Measurements from ENCODE around the gene APOB.

The APOB gene

GRCh38 chr2:20988905-20989304, 55.0 kb downstream of the APOB start:
- Mint-ChIP-seq H3K9me3 (no peaks in the 10 kb centered on the region), H3K36me3 (ENCODE audit: low read depth) (no peaks in the 10 kb centered on the region), H3K27me3 (ENCODE audit: low read depth) (no peaks in the 10 kb centered on the region), H3K4me1 (ENCODE audit: low read depth) (no peaks in the 10 kb centered on the region), H3K27ac (no peak overlapping the region), H3K4me3 (no peak overlapping the region)
- DNase-seq (ENCODE audit: low spot score) = no peak

DNA sequence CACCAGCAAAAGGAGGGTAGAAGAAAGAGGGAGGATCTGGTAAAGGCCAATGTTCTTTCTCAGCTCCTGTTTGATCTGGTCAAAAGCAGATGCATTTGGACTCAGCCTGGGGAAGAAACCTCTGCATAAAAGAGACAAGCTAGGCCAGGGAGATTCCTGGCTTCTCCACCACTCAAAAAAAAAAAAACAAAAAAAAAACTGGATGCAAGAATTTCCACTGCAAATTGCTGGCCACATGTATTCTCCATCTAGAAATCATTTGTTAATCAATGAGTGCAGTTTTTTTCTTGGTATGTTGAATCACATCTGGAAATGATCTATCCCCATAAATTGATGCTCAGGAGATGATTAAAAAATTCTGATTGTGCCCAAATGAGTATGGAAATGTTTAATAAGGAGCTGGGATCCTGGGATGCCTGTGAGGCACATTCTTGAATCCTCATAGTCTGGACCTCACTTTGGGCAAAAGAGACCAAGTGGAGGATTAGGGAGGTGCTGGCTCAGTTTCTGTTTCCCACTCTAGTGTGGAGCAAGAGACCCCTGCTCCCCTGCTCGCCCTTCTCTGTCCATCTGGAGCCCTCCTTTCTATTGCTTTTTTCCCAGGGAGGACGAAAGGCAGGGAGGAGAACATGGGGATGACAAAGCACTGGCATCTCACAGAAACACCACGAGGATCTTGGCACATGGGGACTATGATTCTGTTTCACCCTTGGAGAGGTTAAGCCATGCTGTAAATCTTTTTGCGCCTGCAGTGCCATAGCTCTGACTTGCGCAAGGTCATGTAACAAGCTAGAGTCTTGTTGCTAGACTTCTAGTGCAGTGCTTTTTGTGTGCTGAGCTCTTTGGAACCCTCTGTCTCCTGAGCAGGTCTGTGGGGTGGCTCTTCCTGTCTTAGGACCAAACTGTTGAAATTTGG, 57.6 kb downstream of the APOB start:
- Mint-ChIP-seq H3K9me3 (no peaks in the 10 kb centered on the region), H3K27ac (no peak overlapping the region), H3K4me3 (no peak overlapping the region)

DNA sequence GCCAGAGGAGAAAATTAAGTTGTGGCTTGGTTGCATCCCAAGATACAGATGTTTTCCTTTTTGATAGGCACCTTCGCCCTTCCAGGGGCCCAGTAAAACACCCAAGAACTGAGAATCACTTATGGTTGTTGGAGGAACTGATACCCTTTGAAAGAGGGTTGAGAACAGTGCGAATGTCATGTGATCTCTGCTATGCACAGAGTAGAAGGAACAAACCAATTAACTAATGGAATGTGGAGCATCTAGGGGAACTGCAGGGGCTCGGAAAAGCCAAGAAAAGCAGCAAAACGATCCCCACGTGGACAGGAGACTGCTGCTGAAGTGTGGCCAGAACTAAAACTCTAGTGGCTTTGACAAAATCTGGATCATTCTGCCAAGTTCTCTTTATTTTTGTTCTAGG, 58.8 kb downstream of the APOB start:
- Mint-ChIP-seq H3K9me3 (no peaks in the 10 kb centered on the region), H3K4me3 (no peak overlapping the region), H3K27me3 (ENCODE audit: low read depth) (no peaks in the 10 kb centered on the region), H3K4me1 (ENCODE audit: low read depth) (no peaks in the 10 kb centered on the region), H3K36me3 (ENCODE audit: low read depth) (no peaks in the 10 kb centered on the region), H3K27ac (no peak overlapping the region)
- DNase-seq (ENCODE audit: low spot score) = no peak

More for the DNA sequence above, 57.6 kb downstream of the APOB start:
- no peaks in the 10 kb centered on the region for H3K27me3 Mint-ChIP-seq (ENCODE audit: low read depth)
- no peaks in the 10 kb centered on the region for H3K4me1 Mint-ChIP-seq (ENCODE audit: low read depth)
- DNase-seq (ENCODE audit: low spot score) = no peak
- no peaks in the 10 kb centered on the region for H3K36me3 Mint-ChIP-seq (ENCODE audit: low read depth)

DNA sequence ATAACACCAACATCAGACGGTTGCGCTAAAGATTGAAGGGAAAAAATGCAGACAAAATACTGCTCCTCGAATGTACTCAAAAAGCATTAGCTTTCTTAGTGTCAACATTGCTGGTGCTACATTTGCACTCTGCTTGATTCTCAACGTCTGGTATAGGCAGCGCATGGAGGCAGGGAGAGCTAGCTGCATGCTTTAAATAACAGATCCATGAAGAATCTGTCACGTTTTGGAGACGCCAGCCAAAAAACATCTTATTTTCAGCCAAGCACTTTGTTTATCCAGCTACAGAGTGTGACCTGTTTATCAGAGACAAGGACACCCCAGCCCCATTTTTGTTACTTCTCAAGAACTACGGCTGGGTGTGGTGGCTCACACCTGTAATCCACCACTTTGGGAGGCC, 59.5 kb downstream of the APOB start:
- Mint-ChIP-seq H3K27me3 (ENCODE audit: low read depth) (no peaks in the 10 kb centered on the region), H3K4me1 (ENCODE audit: low read depth) (no peaks in the 10 kb centered on the region), H3K27ac (no peak overlapping the region), H3K4me3 (no peak overlapping the region), H3K9me3 (no peaks in the 10 kb centered on the region), H3K36me3 (ENCODE audit: low read depth) (no peaks in the 10 kb centered on the region)
- DNase-seq (ENCODE audit: low spot score) = no peak

DNA sequence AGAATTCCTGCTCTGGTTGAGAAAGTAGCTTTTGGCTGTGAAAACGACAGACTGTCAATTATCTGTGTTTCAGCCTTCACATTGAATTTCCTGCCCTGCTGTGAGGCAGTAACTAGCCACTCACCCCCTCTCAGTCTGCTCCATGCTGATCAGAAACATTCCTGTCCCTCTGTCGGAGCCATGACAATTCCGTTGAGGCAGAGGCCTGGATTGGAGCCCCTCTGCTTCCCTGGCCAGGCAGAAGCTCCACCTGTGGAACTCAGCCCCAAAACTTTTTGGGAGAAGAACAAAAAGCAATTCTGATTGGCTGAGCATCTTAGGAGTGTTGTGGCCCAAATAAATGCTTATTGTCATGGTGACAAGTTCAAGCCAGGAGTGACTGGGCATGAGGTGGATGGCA, 60.0 kb downstream of the APOB start:
- no peaks in the 10 kb centered on the region for H3K36me3 Mint-ChIP-seq (ENCODE audit: low read depth)

GRCh38 chr2:20982861-20983260, 61.0 kb downstream of the APOB start:
- Mint-ChIP-seq H3K4me1 (ENCODE audit: low read depth) (no peaks in the 10 kb centered on the region), H3K4me3 (no peak overlapping the region), H3K9me3 (no peaks in the 10 kb centered on the region), H3K36me3 (ENCODE audit: low read depth) (no peaks in the 10 kb centered on the region), H3K27ac (no peak overlapping the region), H3K27me3 (ENCODE audit: low read depth) (no peaks in the 10 kb centered on the region)
- DNase-seq (ENCODE audit: low spot score) = no peak

More for the DNA sequence above, 60.0 kb downstream of the APOB start:
- Mint-ChIP-seq H3K27me3 (ENCODE audit: low read depth) (no peaks in the 10 kb centered on the region), H3K9me3 (no peaks in the 10 kb centered on the region), H3K4me1 (ENCODE audit: low read depth) (no peaks in the 10 kb centered on the region), H3K4me3 (no peak overlapping the region), H3K27ac (no peak overlapping the region)
- no peak for DNase-seq (ENCODE audit: low spot score)

GRCh38 chr2:20977520-20978180, 66.2 kb downstream of the APOB start:
- Mint-ChIP-seq H3K4me1 (ENCODE audit: low read depth) (no peaks in the 10 kb centered on the region), H3K36me3 (ENCODE audit: low read depth) (no peaks in the 10 kb centered on the region), H3K27ac (no peak overlapping the region), H3K27me3 (ENCODE audit: low read depth) (no peaks in the 10 kb centered on the region), H3K9me3 (no peaks in the 10 kb centered on the region), H3K4me3 (no peak overlapping the region)
- no peak for DNase-seq (ENCODE audit: low spot score)

DNA sequence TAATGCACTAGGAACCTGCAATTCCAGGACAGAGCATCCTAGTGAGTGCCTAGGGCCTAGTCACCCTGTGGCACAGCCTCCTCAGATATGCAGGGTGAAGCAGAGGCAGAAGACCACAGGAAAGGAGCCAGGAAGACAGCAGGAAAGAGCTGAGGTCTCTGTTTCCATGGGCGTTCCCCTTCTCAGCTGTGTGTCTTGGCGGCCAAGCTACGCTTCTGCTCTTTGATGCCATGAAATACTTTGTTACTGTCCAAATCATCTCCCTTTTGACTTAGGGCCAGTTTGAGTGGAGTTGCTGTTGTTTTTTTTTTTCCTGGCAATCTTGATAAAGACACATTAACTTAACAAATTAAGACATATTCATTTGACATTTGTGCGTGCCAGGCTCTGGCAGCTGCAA, 67.3 kb downstream of the APOB start:
- Mint-ChIP-seq H3K36me3 (ENCODE audit: low read depth) (no peaks in the 10 kb centered on the region), H3K27me3 (ENCODE audit: low read depth) (no peaks in the 10 kb centered on the region), H3K4me3 (no peak overlapping the region), H3K27ac (no peak overlapping the region), H3K4me1 (ENCODE audit: low read depth) (no peaks in the 10 kb centered on the region), H3K9me3 (no peaks in the 10 kb centered on the region)
- DNase-seq (ENCODE audit: low spot score) = no peak

DNA sequence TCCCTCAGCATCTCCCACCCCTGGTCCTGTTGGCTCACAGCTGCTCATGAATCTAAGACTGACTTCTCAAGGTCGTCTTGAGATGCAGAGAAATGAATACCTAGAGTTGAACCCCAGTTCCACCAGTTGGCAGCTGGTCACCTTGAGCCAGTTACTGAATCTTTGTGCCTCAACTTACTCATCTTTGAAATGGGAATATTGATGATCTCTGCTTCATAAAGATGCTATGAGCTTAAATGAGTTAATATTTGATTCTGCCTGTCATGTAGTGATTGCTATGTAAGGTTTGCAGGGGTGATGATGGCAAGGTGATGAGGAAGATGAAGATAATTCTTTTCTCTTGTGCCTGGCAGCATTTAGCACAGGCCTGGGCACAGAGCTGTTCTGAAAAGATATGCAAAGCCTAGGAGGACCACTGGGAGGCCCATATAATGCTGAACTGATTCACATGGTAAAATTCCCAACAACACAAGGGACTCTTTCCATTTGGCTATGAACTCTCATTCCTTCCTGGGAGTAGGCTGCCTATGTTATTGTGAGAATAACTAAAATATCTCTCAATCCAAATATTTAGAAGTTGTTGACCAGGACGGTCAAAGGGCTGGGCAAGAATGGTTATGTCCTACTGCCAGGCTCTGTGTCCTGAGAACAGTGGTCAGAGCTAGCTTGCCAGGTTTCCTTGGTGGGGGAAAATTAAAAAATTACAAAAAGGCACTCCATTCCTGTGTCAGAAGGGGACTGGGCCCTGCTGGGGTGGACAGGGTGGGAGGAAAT, 70.9 kb downstream of the APOB start:
- DNase-seq (ENCODE audit: low spot score) = no peak
- H3K4me3 Mint-ChIP-seq = no peak overlapping the region
- no peaks in the 10 kb centered on the region for H3K36me3 Mint-ChIP-seq (ENCODE audit: low read depth)
- H3K27ac Mint-ChIP-seq = no peak overlapping the region
- peaks cover 4% of the 10 kb centered on the region for H3K27me3 Mint-ChIP-seq (ENCODE audit: low read depth)
- no peaks in the 10 kb centered on the region for H3K4me1 Mint-ChIP-seq (ENCODE audit: low read depth)
- no peaks in the 10 kb centered on the region for H3K9me3 Mint-ChIP-seq

GRCh38 chr2:20972110-20972509, 71.8 kb downstream of the APOB start:
- DNase-seq (ENCODE audit: low spot score) = no peak
- Mint-ChIP-seq H3K36me3 (ENCODE audit: low read depth) (no peaks in the 10 kb centered on the region), H3K4me3 (no peak overlapping the region), H3K27ac (no peak overlapping the region), H3K4me1 (ENCODE audit: low read depth) (no peaks in the 10 kb centered on the region), H3K9me3 (no peaks in the 10 kb centered on the region), H3K27me3 (ENCODE audit: low read depth) (peaks cover 5% of the 10 kb centered on the region)

GRCh38 chr2:20970068-20970467, 73.8 kb downstream of the APOB start:
- H3K4me3 Mint-ChIP-seq = no peak overlapping the region
- H3K36me3 Mint-ChIP-seq (ENCODE audit: low read depth) = no peaks in the 10 kb centered on the region
- H3K27ac Mint-ChIP-seq = no peak overlapping the region
- DNase-seq (ENCODE audit: low spot score) = no peak
- H3K27me3 Mint-ChIP-seq (ENCODE audit: low read depth) = peaks cover 6% of the 10 kb centered on the region
- no peaks in the 10 kb centered on the region for H3K4me1 Mint-ChIP-seq (ENCODE audit: low read depth)
- H3K9me3 Mint-ChIP-seq = no peaks in the 10 kb centered on the region

DNA sequence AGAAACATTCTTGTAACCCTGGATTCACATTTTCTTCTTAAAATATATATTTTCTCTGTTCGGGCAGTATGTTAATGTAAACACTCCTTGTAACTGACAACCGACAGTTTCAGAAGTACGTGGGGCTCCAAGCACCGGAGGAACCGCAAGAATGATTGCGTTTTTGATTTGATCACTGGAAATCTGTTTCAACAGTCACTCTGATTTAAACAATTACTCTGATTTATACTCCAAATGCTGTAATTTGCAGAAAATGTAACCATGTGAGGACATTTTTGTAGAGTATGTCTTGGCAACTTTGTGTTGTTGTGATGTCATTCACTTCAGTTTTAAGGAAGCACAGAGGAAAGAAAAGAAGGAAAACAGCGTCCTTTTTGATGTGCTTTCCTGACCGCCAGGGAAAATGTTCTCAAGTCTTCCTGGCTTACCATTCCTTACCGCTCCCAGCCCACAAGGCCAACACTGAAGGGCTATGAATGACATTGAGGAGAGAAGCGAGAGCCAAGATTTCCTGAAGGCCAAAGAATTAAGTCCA, 77.7 kb downstream of the APOB start:
- H3K27me3 Mint-ChIP-seq (ENCODE audit: low read depth) = peaks cover 10% of the 10 kb centered on the region
- H3K4me3 Mint-ChIP-seq = no peak overlapping the region
- H3K36me3 Mint-ChIP-seq (ENCODE audit: low read depth) = no peaks in the 10 kb centered on the region
- H3K9me3 Mint-ChIP-seq = no peaks in the 10 kb centered on the region
- no peak for DNase-seq (ENCODE audit: low spot score)
- no peaks in the 10 kb centered on the region for H3K4me1 Mint-ChIP-seq (ENCODE audit: low read depth)
- no peak overlapping the region for H3K27ac Mint-ChIP-seq

- Mint-ChIP-seq H3K36me3 (ENCODE audit: low read depth) (no peaks in the 10 kb centered on the region), H3K4me1 (ENCODE audit: low read depth) (no peaks in the 10 kb centered on the region), H3K27ac (no peak overlapping the region), H3K9me3 (no peaks in the 10 kb centered on the region), H3K4me3 (no peak overlapping the region), H3K27me3 (ENCODE audit: low read depth) (peaks cover 10% of the 10 kb centered on the region)
- DNase-seq (ENCODE audit: low spot score) = no peak
Measured at GRCh38 chr2:20965221-20965620, 78.7 kb downstream of the APOB start.

DNA sequence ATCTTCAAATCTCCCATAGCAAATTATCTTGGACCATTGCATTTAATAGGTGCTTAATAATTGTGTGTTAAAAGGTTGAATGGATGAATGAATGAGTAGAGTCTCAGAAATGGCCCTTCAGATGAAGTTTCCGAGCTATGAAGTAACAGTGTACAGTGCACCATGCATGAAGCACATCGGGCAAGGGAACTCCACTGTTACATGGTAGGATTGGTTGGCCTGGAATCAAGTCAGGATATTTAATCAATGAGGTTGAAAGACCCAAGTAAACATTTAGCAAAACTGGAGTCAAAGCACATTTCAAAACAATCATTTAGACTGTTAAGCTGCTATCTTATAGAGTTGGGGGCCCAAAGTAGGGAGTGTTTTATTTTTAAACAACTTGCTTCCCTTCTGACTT, 80.0 kb downstream of the APOB start:
- H3K4me1 Mint-ChIP-seq (ENCODE audit: low read depth) = no peaks in the 10 kb centered on the region
- H3K9me3 Mint-ChIP-seq = no peaks in the 10 kb centered on the region
- H3K27me3 Mint-ChIP-seq (ENCODE audit: low read depth) = peaks cover 6% of the 10 kb centered on the region
- DNase-seq (ENCODE audit: low spot score) = no peak
- no peak overlapping the region for H3K4me3 Mint-ChIP-seq
- no peak overlapping the region for H3K27ac Mint-ChIP-seq
- H3K36me3 Mint-ChIP-seq (ENCODE audit: low read depth) = no peaks in the 10 kb centered on the region
